ENCODE data around the gene FBXO31. TPM values are rescaled to one million over a fixed set of nuclear protein-coding genes. Genes with fewer than 3 reads are reported as not detected.

Gene FBXO31
- total and polyA plus RNA-seq, 7 donors = 15.0 to 120 (median 86.7) TPM

DNA sequence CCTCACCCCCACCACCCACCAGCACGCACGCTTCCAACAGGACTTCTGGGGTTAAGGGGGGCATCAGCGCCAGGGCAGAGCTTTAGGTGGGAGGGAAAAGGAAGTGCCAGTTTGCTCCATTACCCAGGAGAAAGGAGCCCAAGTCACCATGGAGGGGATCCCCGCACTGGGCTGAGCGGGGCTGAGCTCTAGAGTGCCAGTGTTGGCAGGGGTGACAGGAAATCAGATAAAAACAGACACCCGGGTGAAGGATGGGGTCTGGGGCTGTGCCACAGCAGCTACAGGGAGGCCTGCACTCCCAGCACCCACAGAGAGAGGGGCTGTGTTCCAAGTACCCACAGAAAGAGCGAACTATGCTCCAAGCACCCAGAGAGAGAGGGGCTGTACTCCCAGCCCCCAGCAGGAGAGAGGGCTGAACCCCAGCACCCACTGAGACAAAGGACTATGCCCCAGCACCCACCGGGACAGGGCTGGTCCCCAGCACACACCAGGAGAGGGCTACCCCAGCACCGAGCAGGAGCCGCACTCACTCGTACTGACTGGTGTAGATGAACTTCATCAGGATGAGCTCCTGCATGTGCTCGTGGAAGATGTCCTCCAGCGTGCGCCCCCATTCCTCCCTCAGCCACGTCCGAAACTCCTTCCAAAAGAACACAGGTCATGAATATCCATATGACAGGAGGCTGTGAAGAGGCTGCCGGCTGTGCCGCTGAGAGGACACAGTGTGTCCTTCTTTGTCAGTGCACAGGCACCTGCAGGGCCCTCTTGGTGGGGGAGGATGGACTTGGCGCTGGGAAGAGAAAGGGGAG, 47.7 kb downstream of the FBXO31 start:
- peaks cover 0 to 13% (median 4%) of the 10 kb centered on the region in 4 donors for H3K4me1 ChIP-seq
- intact Hi-C loops (cut with DNase I) = no loop called here
- H3K27ac ChIP-seq = no peak overlapping the region
- H3K9me3 ChIP-seq = no peaks in the 10 kb centered on the region
- TF ChIP-seq POLR2AphosphoS5 (IDR thresholded peaks at IDR 0.05) (no peak), EP300 (IDR thresholded peaks at IDR 0.05) (no peak), POLR2A (IDR thresholded peaks at IDR 0.05) (no peak)
- TF ChIP-seq, protein P1, sequence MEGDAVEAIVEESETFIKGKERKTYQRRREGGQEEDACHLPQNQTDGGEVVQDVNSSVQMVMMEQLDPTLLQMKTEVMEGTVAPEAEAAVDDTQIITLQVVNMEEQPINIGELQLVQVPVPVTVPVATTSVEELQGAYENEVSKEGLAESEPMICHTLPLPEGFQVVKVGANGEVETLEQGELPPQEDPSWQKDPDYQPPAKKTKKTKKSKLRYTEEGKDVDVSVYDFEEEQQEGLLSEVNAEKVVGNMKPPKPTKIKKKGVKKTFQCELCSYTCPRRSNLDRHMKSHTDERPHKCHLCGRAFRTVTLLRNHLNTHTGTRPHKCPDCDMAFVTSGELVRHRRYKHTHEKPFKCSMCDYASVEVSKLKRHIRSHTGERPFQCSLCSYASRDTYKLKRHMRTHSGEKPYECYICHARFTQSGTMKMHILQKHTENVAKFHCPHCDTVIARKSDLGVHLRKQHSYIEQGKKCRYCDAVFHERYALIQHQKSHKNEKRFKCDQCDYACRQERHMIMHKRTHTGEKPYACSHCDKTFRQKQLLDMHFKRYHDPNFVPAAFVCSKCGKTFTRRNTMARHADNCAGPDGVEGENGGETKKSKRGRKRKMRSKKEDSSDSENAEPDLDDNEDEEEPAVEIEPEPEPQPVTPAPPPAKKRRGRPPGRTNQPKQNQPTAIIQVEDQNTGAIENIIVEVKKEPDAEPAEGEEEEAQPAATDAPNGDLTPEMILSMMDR (IDR thresholded peaks at IDR 0.05) = no peak
- H3K36me3 ChIP-seq = peaks cover 21 to 80% (median 55%) of the 10 kb centered on the region in 4 donors
- 92 to 93% methylated on average over 19 of the region's 19 CpGs for WGBS, 2 donors
- no peak overlapping the region for H3K4me3 ChIP-seq
- no peak for DNase-seq
- no peaks in the 10 kb centered on the region for H3K27me3 ChIP-seq

DNA sequence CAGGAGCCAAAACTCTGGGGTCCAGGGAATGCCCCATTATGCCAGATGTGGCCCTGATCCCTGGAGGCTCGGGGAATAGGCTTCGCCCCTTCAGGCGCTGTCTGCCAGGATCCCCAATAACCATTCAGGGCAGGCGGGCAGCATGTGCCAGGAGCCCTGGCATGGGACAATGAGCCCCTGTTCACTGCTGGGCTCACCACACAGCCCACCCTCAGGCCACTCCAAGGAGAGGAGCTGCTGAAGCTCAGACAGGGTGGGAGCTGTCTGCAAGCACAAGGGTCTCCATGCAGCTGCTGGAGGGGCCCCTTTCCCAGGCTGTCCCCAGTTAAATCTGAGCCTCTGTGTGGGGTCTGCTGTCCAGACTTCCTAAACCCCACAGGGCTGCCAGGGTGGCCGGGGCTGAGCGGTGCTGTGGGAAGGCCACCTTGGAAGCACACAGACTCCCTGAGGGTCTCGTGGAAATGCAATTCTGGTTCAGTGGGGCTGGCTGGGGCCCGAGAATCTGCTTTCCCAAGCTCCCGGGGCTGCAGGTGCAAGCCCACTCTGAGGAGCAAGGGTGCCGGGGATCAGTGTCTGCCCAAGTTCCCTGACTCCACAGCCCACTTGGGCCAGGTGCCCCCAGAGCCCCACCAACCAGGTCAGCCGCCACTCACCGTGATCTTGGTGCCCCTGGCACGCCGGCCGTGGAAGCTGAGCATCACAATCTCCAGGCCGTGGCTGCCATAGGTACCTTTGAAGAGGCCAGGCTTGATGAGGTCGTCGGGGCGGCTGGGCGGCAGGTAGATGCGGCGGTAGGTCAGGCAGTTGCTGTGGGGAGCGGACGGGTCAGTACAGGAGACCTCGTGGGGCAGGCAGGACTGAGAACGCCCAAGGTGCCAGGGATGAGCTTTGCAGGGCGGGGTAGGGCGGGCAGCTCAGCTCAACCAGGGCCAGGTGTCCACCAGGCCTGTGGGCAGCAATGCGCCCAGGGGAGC, 48.6 kb downstream of the FBXO31 start:
- intact Hi-C loops (cut with DNase I) = no loop called here
- WGBS, 2 donors = 92 to 93% methylated on average over 29 of the region's 29 CpGs
- Histone ChIP-seq H3K9me3 (no peaks in the 10 kb centered on the region), H3K27ac (no peak overlapping the region), H3K36me3 (peaks cover 25 to 82% (median 63%) of the 10 kb centered on the region in 4 donors), H3K4me3 (no peak overlapping the region), H3K27me3 (no peaks in the 10 kb centered on the region), H3K4me1 (peaks cover 0 to 13% (median 4%) of the 10 kb centered on the region in 4 donors)
- DNase-seq = no peak
- no peak for TF ChIP-seq POLR2AphosphoS5 (IDR thresholded peaks at IDR 0.05)
- TF ChIP-seq POLR2A (IDR thresholded peaks at IDR 0.05) = no peak
- TF ChIP-seq, protein P1 (IDR thresholded peaks at IDR 0.05) = no peak
- no peak for TF ChIP-seq EP300 (IDR thresholded peaks at IDR 0.05)

- H3K9me3 ChIP-seq = no peaks in the 10 kb centered on the region
- intact Hi-C loops (cut with DNase I) = no loop called here
- H3K27me3 ChIP-seq = no peaks in the 10 kb centered on the region
- TF ChIP-seq EP300 (IDR thresholded peaks at IDR 0.05) = no peak
- TF ChIP-seq, protein P1 (IDR thresholded peaks at IDR 0.05) = no peak
- TF ChIP-seq POLR2AphosphoS5 (IDR thresholded peaks at IDR 0.05) = no peak
- no peak for TF ChIP-seq POLR2A (IDR thresholded peaks at IDR 0.05)
- no peak for DNase-seq
- no peak overlapping the region for H3K4me3 ChIP-seq
- WGBS, 2 donors = 95% methylated on average over 41 of the region's 41 CpGs
- H3K4me1 ChIP-seq = peaks cover 0 to 13% (median 4%) of the 10 kb centered on the region in 4 donors
- no peak overlapping the region for H3K27ac ChIP-seq
- H3K36me3 ChIP-seq = peaks cover 28 to 82% (median 65%) of the 10 kb centered on the region in 4 donors
Measured at GRCh38 chr16:87333581-87334331, 49.8 kb downstream of the FBXO31 start.

DNA sequence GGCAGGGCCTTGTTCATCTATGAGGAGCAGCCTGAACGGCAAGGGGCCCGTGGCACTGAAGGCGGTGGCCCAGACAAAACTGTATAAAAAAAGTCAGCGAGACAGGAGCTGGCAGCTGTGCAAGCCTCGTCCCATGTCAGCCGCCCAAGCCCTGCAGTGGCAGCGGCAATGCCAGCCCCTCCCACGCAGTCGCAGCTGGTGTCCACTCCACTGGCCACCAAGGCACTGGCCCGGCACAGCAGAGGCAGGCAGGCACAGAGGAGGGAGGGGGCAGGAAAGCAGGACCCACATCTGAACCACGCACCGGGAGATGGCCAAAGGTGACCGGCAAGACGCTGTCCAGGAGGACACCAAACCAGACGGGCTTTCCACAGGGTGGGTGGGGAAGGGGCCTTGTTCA, 50.5 kb downstream of the FBXO31 start:
- 93 to 95% methylated on average over 15 of the region's 15 CpGs for WGBS, 2 donors
- H3K27ac ChIP-seq = no peak overlapping the region
- H3K9me3 ChIP-seq = no peaks in the 10 kb centered on the region

More for the DNA sequence above, 50.5 kb downstream of the FBXO31 start:
- H3K36me3 ChIP-seq = peaks cover 28 to 82% (median 61%) of the 10 kb centered on the region in 4 donors
- no peaks in the 10 kb centered on the region for H3K27me3 ChIP-seq
- intact Hi-C loops (cut with DNase I) = no loop called here
- TF ChIP-seq EP300 (IDR thresholded peaks at IDR 0.05) (no peak), POLR2AphosphoS5 (IDR thresholded peaks at IDR 0.05) (no peak)
- DNase-seq = no peak
- H3K4me1 ChIP-seq = peaks cover 0 to 13% (median 4%) of the 10 kb centered on the region in 4 donors
- H3K4me3 ChIP-seq = no peak overlapping the region

All from sigmoid colon (tissue), 7 donors.